HepG2 (cell line): ENCODE measurements around the gene SIAH2. TPM values are rescaled to one million over a fixed set of nuclear protein-coding genes. Genes with fewer than 3 reads are reported as not detected.
A peak's percentile ranks its signal among the peaks of the same experiment; 100 is the strongest.

ENCODE experiments used
- ATF2 ChIP-seq: sonication (generic); formaldehyde crosslinking; IDR thresholded peaks from 2 replicates; pipeline ENCODE4 v1.4.0; 2020; ENCODE audit warnings: missing genetic modification reagents
- ATF3 ChIP-seq: sonication (generic); formaldehyde crosslinking; IDR thresholded peaks from 2 replicates; pipeline ENCODE4 v1.4.0; 2020; ENCODE audit warnings: missing genetic modification reagents
- CEBPB ChIP-seq: IDR thresholded peaks from 2 replicates; pipeline ENCODE4 v1.6.1; 2011; ENCODE audit warnings: low read depth, low read length, improper control_type of control experiment, borderline replicate concordance
- DBP ChIP-seq: sonication (generic); formaldehyde crosslinking; IDR thresholded peaks from 2 replicates; pipeline ENCODE4 v1.4.0; 2020; ENCODE audit warnings: missing genetic modification reagents; ENCODE audit errors: not compliant biosample characterization
- EP300 ChIP-seq, 3 experiments: sonication (generic) in 1 of 3; formaldehyde crosslinking in 1 of 3; IDR thresholded peaks; 2 replicates each; pipeline versions ENCODE4 v1.5.1 to v1.6.1; 2011 to 2020; ENCODE audit warnings: low read depth in 2 of 3, low read length in 2 of 3, borderline replicate concordance in 1 of 3, improper control_type of control experiment in 1 of 3, mild to moderate bottlenecking in 1 of 3, missing genetic modification reagents in 1 of 3, moderate library complexity in 1 of 3
- IKZF5 ChIP-seq: IDR thresholded peaks from 2 replicates; pipeline ENCODE4 v1.6.1; 2018; ENCODE audit warnings: missing genetic modification reagents, mild to moderate bottlenecking, missing compliant biosample characterization
- KAT7 ChIP-seq: IDR thresholded peaks from 2 replicates; pipeline ENCODE4 v1.6.1; 2018; ENCODE audit warnings: borderline replicate concordance, missing compliant biosample characterization
- POLR2G ChIP-seq: fragments of 200-400 bp; formaldehyde crosslinking; IDR thresholded peaks from 2 replicates; pipeline ENCODE4 v1.6.1; 2018; ENCODE audit warnings: mild to moderate bottlenecking, low read depth, low read length, moderate library complexity
- RCOR2 ChIP-seq: IDR thresholded peaks from 2 replicates; pipeline ENCODE4 v1.6.1; 2016; ENCODE audit warnings: missing biosample characterization, missing genetic modification reagents
- SMC3 ChIP-seq: IDR thresholded peaks from 2 replicates; pipeline ENCODE4 v1.6.1; 2011; ENCODE audit warnings: low read length, improper control_type of control experiment
- TOPORS ChIP-seq: sonication (generic); formaldehyde crosslinking; IDR thresholded peaks from 2 replicates; pipeline ENCODE4 v1.8.0; 2023; ENCODE audit warnings: mild to moderate bottlenecking, missing genetic modification reagents
- ZBTB25 ChIP-seq: IDR thresholded peaks from 2 replicates; pipeline ENCODE4 v1.6.1; 2018; ENCODE audit warnings: missing genetic modification reagents
- ZBTB39 ChIP-seq: sonication (generic); formaldehyde crosslinking; IDR thresholded peaks from 2 replicates; pipeline ENCODE4 v1.5.0; 2020; ENCODE audit warnings: missing genetic modification reagents
- ZNF232 ChIP-seq: sonication (generic); formaldehyde crosslinking; IDR thresholded peaks from 2 replicates; pipeline ENCODE4 v1.4.0; 2020; ENCODE audit warnings: missing genetic modification reagents, borderline replicate concordance
- ZNF280B ChIP-seq: sonication (generic); formaldehyde crosslinking; IDR thresholded peaks from 2 replicates; pipeline ENCODE4 v1.5.0; 2020; ENCODE audit warnings: missing genetic modification reagents, mild to moderate bottlenecking, borderline replicate concordance
- ZNF292 ChIP-seq: sonication (generic); formaldehyde crosslinking; IDR thresholded peaks from 2 replicates; pipeline ENCODE4 v1.8.1; 2022; ENCODE audit warnings: mild to moderate bottlenecking, low read depth, missing genetic modification reagents, borderline replicate concordance
- ZNF737 ChIP-seq: sonication (generic); formaldehyde crosslinking; IDR thresholded peaks from 2 replicates; pipeline ENCODE4 v1.5.0; 2020; ENCODE audit warnings: missing genetic modification reagents, mild to moderate bottlenecking, borderline replicate concordance
- polyA plus RNA-seq, 8 experiments: library from polyadenylated mRNA; depleted of rRNA in 3 of 8; stranded (reverse) in 7 of 8; unstranded in 1 of 8; fragments of >200 nt; fragmentation: Illumina TruSeq in 4 of 8; extraction: Trizol in 4 of 8; gene quantifications; 2 replicates each; pipeline versions ENCODE4 v1.2.1 to v1.2.3, GENCODE V29; 2011 to 2016; ENCODE audit warnings: low read depth in 4 of 8, missing spikeins in 1 of 8, mixed read lengths in 1 of 8; ENCODE audit not compliant: insufficient read depth in 1 of 8
- total RNA-seq, 5 experiments: library from RNA; depleted of rRNA; stranded (reverse); fragments of >200 nt; fragmentation: Illumina TruSeq; extraction: Trizol; gene quantifications; 2 replicates each; pipeline ENCODE4 v1.2.3, GENCODE V29; 2016; ENCODE audit warnings: low read depth in 1 of 5

Gene SIAH2
- total and polyA plus RNA-seq, 2 of the 13 experiments (the other 11 are each of a cell fraction or from before 2014, with no cell fraction given), result 71.8 to 117 TPM

GRCh38 chr3:150765949-150766720 lies 3.2 kb upstream of the SIAH2 start (continued):
- TF ChIP-seq ATF2 (CRISPR knock-in tag) (peak; percentile 68), SMC3 (0 out of 2 replicates have a peak, but pooled peaks have one; percentile 16), CEBPB (no peak), KAT7 (CRISPR knock-in tag) (no peak), ZNF292 (CRISPR knock-in tag) (peak; percentile 55; the same call in 1 of the 2 replicates), ATF3 (CRISPR knock-in tag) (no peak; the same call in none of the 2 replicates), DBP (CRISPR knock-in tag) (no peak), IKZF5 (no peak; the same call in none of the 2 replicates), TOPORS (CRISPR knock-in tag) (peak; percentile 73; the same call in 1 of the 2 replicates), ZNF232 (CRISPR knock-in tag) (peak; percentile 38; the same call in 1 of the 2 replicates), ZNF737 (CRISPR knock-in tag) (no peak), ZNF280B (CRISPR knock-in tag) (no peak), ZBTB39 (CRISPR knock-in tag) (no peak), EP300 (IDR thresholded peaks at IDR 0.05; ENCODE audit: low read depth in 2 of 2, low read length in 2 of 2) (peak; percentile 61 to 85; a peak in 3 of 4 replicates), EP300 (CRISPR knock-in tag; IDR thresholded peaks at IDR 0.05; ENCODE audit: borderline replicate concordance) (peak; percentile 48; the same call in 1 of the 2 replicates), POLR2G (peak; percentile 62), RCOR2 (peak; percentile 77), ZBTB25 (CRISPR knock-in tag) (no peak)
